Brain pericyte (primary cell): ENCODE results near the gene ARID4B.
"Not testable (repeated sequence)": the region's sequence is repeated elsewhere in the genome, so short reads cannot be mapped to it uniquely, and the experiment has no call there.

Experiments
- DNase-seq: peaks from one replicate; pipeline ENCODE4 v3.0.0-alpha.2; 2012; ENCODE audit warnings: low read depth, low spot score

ARID4B gene, protein sequence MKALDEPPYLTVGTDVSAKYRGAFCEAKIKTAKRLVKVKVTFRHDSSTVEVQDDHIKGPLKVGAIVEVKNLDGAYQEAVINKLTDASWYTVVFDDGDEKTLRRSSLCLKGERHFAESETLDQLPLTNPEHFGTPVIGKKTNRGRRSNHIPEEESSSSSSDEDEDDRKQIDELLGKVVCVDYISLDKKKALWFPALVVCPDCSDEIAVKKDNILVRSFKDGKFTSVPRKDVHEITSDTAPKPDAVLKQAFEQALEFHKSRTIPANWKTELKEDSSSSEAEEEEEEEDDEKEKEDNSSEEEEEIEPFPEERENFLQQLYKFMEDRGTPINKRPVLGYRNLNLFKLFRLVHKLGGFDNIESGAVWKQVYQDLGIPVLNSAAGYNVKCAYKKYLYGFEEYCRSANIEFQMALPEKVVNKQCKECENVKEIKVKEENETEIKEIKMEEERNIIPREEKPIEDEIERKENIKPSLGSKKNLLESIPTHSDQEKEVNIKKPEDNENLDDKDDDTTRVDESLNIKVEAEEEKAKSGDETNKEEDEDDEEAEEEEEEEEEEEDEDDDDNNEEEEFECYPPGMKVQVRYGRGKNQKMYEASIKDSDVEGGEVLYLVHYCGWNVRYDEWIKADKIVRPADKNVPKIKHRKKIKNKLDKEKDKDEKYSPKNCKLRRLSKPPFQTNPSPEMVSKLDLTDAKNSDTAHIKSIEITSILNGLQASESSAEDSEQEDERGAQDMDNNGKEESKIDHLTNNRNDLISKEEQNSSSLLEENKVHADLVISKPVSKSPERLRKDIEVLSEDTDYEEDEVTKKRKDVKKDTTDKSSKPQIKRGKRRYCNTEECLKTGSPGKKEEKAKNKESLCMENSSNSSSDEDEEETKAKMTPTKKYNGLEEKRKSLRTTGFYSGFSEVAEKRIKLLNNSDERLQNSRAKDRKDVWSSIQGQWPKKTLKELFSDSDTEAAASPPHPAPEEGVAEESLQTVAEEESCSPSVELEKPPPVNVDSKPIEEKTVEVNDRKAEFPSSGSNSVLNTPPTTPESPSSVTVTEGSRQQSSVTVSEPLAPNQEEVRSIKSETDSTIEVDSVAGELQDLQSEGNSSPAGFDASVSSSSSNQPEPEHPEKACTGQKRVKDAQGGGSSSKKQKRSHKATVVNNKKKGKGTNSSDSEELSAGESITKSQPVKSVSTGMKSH (N-terminal part only)

GRCh38 chr1:235327559-235328270 lies at the start of gene ARID4B:
ARID4B (minus strand) TSS chr1:235328179; CDS start chr1:235326919, 1,260 bp downstream.
- no peak for DNase-seq

DNA sequence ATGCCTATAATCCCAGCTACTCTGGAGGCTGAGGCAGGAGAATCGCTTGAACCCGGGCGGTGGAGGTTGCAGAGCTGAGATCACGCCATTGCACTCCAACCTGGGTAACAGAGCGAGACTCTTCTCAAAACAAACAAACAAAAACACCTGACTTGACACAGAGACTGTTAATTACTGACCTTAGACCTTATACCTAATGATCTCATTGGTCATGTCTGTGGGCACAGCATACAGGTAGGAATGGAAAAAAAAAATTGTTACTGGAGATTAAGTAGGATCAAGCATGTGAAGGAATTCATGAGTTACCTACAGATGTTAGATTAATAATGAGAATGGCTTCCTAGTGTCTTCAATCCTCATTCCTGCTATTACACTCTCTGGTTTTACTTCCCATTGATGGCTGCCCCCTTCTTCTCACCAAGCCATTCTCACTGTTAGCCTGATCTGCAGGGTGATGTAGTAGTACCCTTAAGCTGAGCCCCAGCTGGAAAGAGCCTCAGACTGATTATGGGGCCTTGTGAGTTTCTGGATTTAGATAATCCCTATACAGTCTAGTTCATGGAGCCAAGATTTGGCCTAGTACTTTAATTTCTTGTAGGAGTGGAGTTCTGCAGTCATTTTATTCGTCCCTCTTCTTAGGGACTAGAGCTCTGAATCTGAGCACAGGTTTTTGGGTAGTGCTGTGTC lies 48.1 kb upstream of the ARID4B start:
- no peak for DNase-seq

DNA sequence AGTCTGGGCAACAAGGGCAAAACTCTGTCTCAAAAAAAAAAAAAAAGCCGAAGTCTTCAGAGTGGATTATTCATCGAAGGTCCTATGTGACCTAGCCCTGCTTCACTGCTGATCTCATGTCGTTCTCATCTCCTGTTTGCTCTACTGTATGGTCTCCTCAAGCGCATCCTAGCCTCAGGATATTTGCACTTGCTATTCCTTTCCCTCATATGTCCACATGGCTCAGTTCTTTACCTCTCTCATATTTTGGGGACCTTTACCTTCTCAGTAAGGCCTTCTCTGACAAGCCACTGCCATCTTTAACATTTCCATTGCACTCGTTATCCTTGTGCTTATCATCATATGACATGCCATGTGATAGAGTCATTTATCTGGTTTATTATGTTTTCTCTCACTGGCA lies 41.8 kb upstream of the ARID4B start:
- no peak for DNase-seq

DNA sequence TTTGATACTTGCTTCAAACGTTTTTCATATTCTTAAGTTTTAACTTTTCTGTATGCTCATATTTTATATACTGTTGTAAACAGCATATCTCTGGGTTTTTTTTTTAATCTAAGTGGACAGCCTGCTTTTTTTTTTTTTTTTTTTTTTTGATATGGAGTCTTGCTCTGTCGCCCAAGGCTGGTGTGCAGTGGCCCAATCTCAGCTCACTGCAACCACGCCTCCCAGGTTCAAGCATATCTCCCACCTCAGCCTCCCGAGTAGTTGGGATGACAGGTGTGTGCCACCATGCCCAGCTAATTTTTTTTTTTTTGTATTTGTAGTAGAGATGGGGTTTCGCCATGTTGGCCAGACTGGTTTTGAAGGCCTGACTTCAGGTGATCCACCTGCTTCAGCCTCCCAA lies 40.4 kb upstream of the ARID4B start:
- DNase-seq, result no peak

DNA sequence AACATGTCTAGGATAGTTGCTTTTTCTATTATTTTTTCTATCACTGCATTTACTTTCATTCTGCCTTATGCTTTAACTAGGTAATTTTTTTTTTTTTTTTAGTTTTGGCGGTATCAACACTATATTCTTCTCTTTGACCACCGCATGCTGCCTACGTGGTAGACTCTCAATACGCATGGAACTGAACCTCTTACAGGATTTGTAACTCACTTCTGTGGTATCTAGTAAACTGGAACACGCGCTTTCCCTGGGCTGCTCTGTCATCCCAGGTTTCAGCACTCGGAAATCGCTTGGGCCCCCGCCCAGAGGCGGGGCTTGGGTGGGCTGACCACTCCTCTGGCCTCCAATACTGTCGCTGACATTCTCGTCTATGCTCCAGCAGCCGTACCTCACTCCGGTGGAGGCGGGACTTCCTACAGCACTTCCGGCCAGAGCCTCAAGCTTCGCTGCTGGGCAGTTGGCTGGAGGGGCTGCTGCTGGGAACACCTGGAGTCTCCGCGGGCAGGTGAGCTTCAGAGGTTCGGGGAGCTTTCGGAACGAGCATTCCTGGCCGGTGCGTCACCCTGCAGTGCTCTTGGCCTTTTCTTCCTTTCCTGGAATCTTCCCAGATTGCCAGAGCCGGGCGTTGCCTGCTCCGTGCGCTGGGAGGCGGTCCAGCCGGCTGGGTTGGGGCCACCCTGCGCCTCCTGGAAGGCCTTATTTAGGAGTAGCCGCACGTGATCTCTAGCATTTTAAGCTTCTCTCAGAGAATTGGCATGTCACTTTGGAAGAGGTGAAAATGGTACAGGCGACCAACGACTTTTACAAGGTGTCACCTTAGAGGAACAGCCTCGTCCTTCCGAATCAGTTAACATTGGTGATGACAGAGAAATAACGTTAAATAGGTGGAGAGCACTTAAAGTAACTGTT lies 39.3 kb upstream of the ARID4B start, which contains the start of gene TBCE:
Gene TBCE, plus strand, starts transcription at position 428 of the 909 bp plus-strand sequence. CDS start 12,623 bp downstream, outside the sequence.
- DNase-seq, result peak; percentile 86

GRCh38 chr1:235366286-235366685 lies 38.3 kb upstream of the ARID4B start:
- DNase-seq, result no peak

DNA sequence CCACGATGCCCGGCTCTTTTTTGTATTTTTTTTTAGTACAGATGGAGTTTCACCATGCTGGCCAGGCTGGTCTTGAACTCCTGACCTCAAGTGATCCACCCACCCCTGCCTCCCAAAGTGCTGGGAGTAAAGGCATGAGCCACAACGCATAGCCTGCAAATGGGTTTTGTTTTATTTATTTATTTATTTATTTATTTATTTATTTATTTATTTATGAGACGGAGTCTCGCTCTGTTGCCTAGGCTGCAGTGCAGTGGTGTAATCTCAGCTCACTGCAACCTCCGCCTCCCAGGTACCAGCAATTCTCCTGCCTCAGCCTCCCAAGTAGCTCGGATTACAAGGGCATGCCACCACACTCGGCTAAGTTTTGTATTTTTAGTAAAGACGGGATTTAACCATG lies 36.2 kb upstream of the ARID4B start:
- DNase-seq, result not testable (repeated sequence)

GRCh38 chr1:235358899-235359298 lies 30.9 kb upstream of the ARID4B start:
- no peak for DNase-seq

DNA sequence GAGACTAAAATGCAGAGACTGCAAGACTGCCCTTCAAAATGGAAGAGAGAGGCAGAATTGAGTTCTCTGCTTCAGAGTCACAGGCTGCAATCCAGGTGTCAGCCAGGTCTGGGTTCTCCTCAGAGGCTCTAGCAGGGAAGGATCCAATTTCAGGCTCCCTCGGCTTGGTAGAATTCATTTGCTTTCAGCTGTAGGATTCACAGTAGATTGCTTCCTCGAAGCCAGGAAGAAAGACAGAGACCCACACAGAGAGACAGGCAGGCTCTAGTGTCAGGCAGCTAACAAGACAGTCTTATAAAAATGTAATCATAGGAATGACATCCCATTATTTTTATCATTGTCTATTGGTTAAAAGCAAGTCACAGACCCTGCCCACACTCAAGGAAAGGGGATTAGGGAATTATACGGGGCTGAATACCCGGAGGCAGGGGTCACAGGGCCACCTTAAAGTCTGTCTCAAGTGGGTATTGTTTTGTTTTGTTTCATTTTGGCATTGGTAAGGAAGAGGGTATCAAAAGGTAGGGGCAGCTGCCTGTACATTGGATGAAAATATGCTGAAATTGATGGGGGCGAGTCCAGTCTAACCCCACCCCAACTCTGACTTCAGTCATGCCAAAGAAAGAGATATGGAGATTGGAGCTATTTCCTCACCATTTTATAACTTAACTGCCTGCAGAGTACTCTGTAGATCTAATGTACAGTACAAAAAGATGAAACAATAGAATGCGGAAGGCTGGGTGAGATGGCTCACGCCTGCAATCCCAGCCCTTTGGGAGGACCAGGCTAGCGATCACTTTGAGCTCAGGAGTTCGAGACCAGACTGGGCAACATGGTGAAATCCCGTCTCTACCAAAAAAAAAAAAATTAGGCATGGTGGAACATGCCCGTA lies 29.8 kb upstream of the ARID4B start:
- no peak for DNase-seq

DNA sequence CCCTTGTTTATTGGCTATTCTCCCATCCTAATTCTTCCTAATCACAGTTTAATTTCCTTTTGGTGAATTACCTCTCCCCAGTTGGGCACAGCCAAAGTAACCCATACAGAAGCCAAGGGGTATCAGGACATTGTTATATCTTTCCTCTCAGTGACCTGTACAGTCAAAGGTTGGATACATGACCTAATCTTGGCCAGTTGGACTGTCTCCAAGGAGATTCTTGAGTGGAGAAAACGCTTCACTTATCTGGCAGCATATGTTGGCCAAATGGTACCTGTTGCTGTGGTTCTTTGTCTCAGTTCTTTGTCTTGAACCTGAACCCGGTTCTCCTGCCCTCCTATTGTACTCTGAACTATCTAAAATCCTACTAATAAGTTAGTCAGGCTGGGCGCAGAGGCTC lies 23.9 kb upstream of the ARID4B start:
- DNase-seq, result no peak

DNA sequence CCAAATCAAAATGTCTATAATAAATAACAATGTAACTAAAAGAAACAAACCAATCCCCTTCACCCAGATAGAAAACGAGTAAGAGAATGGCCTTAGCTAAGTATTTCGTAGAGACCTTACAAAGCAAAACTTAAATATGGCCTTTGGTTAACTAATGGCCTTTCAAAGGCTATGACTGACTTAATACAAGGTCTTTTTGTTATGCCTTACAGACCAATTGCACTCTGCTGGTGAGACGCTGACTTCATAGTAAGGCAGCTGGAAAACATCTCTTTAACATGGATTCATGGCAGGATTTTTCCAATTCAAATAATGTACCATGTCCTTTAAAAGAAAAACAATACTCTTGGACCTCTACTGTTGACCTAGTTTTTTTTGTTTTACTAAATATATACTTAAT lies 23.5 kb upstream of the ARID4B start:
- DNase-seq, result no peak

DNA sequence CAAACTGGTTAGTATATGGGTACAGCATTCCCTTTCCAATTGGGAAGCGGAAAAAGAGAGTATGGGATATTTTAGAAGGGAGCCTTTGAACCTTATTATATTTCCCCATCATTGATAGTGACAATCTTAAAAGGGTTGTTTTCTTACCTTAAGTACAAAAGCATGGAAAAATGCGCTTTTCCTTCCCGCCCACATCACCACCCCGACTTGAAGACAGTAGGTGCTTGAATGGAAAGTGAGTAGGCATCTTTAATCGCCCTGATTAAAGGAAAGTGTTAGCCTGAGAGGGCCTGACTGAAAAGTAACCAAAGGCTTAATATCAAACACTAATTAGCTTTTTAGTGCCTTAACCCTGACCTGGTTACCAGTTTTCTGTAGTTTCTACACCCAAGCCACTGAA lies 15.7 kb upstream of the ARID4B start:
- no peak for DNase-seq

DNA sequence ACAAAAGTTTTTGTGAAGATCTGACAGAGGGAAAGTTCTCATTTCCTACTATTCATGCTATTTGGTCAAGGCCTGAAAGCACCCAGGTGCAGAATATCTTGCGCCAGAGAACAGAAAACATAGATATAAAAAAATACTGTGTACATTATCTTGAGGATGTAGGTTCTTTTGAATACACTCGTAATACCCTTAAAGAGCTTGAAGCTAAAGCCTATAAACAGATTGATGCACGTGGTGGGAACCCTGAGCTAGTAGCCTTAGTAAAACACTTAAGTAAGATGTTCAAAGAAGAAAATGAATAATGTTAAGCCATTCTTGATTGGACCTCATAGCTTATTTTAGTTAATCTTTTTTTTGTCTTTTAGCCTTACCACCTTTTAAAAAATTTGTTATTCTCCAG lies 14.5 kb upstream of the ARID4B start:
- no peak for DNase-seq

- DNase-seq, result no peak
Observed at GRCh38 chr1:235342039-235342438, 14.1 kb upstream of the ARID4B start.

DNA sequence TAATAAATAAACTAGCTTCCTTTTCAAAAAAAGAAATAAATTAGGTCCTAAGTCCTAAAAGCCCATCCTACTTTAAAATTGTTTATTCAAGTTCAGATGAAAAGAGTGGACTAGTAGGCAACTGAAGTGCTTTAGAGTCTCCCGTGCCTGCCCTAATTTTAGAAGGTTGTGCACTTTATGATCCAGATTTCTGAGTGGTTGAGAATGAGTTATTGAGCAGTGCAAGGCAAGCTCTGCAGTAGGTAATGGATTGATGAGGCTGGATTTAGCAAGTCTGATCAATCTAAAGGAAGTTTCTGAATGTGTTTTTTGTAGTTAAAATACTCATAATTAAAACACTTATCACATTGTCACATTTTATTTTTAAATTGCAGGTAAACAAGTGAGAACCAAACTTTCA lies 13.4 kb upstream of the ARID4B start:
- DNase-seq, result no peak

- no peak for DNase-seq
Observed at GRCh38 chr1:235339746-235340145, 11.8 kb upstream of the ARID4B start.

DNA sequence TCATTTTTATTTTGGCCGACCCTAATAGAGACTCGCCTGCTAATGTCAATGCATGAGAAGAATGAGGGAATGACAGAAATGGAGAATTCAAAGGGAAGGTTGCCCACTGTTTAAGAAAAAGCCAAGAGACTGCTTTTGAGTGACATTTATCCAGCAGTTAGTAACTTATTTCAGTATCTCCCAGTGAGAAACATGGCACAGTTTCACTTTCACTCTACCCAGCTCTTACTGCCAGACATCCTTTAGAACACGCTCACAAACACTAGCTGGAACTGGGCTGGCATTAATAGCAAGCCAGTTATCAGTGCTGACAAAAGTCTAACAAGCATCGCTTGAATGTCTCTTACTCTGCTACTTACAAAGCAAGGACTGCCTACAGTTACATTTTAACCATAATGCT lies 8.9 kb upstream of the ARID4B start:
- DNase-seq, result no peak

DNA sequence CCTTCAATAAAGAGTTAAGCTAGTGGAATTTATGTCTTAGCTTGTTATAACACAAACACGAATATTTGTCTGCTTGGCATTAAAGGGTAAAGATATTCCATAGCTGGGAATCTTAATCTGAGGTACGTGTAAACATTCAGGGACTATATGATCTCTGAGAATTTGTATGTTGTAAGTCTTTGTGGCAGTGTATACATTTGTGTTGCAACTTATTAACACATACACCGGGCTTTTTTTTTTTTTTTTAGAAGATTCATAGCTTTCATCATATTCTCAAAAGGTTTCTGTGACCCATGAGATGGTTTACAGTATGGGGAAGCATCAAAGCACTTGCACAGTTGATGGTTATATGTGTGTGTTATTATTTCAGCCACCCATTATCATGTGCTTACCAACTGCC lies 3.4 kb upstream of the ARID4B start:
- DNase-seq, result no peak

DNA sequence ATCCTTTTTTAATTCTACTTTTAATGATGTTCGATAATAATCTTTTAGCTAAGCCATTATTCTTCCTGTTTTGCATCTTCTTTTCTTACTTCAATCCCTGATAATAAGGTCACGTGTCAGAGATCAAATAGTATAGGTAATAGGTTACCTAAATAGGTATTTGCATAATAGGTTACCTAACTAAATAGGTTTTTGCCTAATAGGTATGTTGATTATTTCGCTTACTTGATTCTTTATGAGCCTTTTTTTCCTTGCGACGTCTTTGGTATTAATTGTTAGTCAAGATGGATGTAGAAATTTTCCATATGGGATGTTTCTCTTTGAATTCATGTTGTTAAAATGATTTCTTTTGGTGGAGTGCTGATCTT lies 2.9 kb upstream of the ARID4B start:
- no peak for DNase-seq
